Heart left ventricle (tissue), 13 donors: Measurements from ENCODE around the gene FAXDC2.

ENCODE experiments used
- POLR2A ChIP-seq, 2 donors: fragments of 450-650 bp; IDR thresholded peaks; one replicate each; pipeline ENCODE4 v1.6.1; 2017; ENCODE audit warnings: antibody characterized with exemption in 2 of 2, mild to moderate bottlenecking in 2 of 2, moderate library complexity in 2 of 2
- TF ChIP-seq, protein P1 (sequence below), 12 donors: fragments of 200-600 bp; sonication (generic) in 4 of 12; IDR thresholded peaks; one replicate each; pipeline versions ENCODE4 v1.5.0 to v1.8.0; 2018 to 2022; ENCODE audit warnings: antibody characterized with exemption in 12 of 12, mild to moderate bottlenecking in 5 of 12
- donor health status: ischemic (EF 13 %, LVEDD 7.1; RV severe dilation, severe dysfunction).
- donor health status: DM: no; HTN: yes; CAD: no.
- donor health status: DM: no; HTN: no; CAD: no.
- donor health status: ischemic (EF 25% LVEDD 6.9; RV normal size, moderate dysfunction).
- donor health status: ischemic (EF 25% LVEDD 5.7; RV mildly dilated, moderate dysfunction).
- donor health status: ischemic (EF 35%, LVEDD 5.7; RV mildly dilated, moderate dysfunction).
- donor health status: nonischemic (EF 11% LVEDD 7.7; RV severe dilation, severe dysfunction).
- donor health status: DM: yes; HTN: yes; CAD: no.
- donor health status: PGD.
- donor health status: ischemic (EF 29% LVEDD 5.4; RV normal size, mild dysfunction).
- donor health status: nonischemic (EF 23%, LVEDD 6.1; RV moderate dilation, normal function).

DNA sequence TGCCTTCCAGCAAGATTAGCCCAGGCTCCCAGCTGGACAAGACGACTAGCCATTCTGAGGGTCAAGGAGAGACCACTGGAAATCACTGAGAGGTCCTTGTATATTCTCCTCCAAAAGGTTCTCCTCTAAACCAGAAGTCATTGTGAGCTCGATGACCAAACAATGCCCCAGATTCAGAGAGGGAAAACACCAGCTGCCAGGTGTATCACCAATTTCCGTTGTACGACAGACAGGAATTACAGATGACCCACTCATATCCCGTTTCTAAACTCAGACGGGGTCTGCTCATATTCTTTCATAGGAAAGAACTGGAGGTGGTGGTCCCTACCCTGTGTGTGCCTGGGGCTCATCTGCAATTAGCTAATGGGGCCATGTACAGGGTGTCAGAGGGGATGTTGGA, 14.2 kb downstream of the FAXDC2 start:
- TF ChIP-seq, protein P1, sequence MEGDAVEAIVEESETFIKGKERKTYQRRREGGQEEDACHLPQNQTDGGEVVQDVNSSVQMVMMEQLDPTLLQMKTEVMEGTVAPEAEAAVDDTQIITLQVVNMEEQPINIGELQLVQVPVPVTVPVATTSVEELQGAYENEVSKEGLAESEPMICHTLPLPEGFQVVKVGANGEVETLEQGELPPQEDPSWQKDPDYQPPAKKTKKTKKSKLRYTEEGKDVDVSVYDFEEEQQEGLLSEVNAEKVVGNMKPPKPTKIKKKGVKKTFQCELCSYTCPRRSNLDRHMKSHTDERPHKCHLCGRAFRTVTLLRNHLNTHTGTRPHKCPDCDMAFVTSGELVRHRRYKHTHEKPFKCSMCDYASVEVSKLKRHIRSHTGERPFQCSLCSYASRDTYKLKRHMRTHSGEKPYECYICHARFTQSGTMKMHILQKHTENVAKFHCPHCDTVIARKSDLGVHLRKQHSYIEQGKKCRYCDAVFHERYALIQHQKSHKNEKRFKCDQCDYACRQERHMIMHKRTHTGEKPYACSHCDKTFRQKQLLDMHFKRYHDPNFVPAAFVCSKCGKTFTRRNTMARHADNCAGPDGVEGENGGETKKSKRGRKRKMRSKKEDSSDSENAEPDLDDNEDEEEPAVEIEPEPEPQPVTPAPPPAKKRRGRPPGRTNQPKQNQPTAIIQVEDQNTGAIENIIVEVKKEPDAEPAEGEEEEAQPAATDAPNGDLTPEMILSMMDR (IDR thresholded peaks at IDR 0.05) = no peak
- no peak for TF ChIP-seq POLR2A (IDR thresholded peaks at IDR 0.05)
